NCI-H1930 (cell line): ENCODE data around the gene PPP1R12A.
"Not testable (repeated sequence)": the region's sequence is repeated elsewhere in the genome, so short reads cannot be mapped to it uniquely, and the experiment has no call there.

Source experiments
- DNase-seq, 2 experiments: peaks; one replicate each; lab custom pipeline; 2025; lab: John Stamatoyannopoulos, UW

PPP1R12A gene

GRCh38 chr12:79891506-79892162 is 43.3 kb downstream of the PPP1R12A start:
- DNase-seq: no peak

- DNase-seq: no peak
Measured at GRCh38 chr12:79887890-79888289, 47.0 kb downstream of the PPP1R12A start.

GRCh38 chr12:79886917-79887519 is 47.9 kb downstream of the PPP1R12A start:
- DNase-seq: no peak

GRCh38 chr12:79885911-79886490 is 48.9 kb downstream of the PPP1R12A start:
- no peak for DNase-seq

- DNase-seq: no peak
Measured at GRCh38 chr12:79884401-79885006, 50.4 kb downstream of the PPP1R12A start.

- DNase-seq: no peak
Measured at GRCh38 chr12:79883216-79883615, 51.7 kb downstream of the PPP1R12A start.

GRCh38 chr12:79881351-79881750 is 53.5 kb downstream of the PPP1R12A start:
- no peak for DNase-seq

GRCh38 chr12:79878506-79878905 is 56.4 kb downstream of the PPP1R12A start:
- DNase-seq: not testable (repeated sequence)

- no peak for DNase-seq
Measured at GRCh38 chr12:79877246-79877645, 57.7 kb downstream of the PPP1R12A start.

GRCh38 chr12:79874665-79875064 is 60.2 kb downstream of the PPP1R12A start:
- DNase-seq: no peak

- DNase-seq: no peak
Measured at GRCh38 chr12:79873201-79873600, 61.7 kb downstream of the PPP1R12A start.

- no peak for DNase-seq
Measured at GRCh38 chr12:79871621-79872020, 63.3 kb downstream of the PPP1R12A start.

- DNase-seq: no peak
Measured at GRCh38 chr12:79870916-79871315, 64.0 kb downstream of the PPP1R12A start.

GRCh38 chr12:79859646-79860045 is 75.3 kb downstream of the PPP1R12A start:
- DNase-seq: no peak

GRCh38 chr12:79858518-79858917 is 76.4 kb downstream of the PPP1R12A start:
- no peak for DNase-seq

- no peak for DNase-seq
Measured at GRCh38 chr12:79857675-79858074, 77.2 kb downstream of the PPP1R12A start.

GRCh38 chr12:79850610-79851299 is 84.1 kb downstream of the PPP1R12A start:
- no peak for DNase-seq

- DNase-seq: no peak
Measured at GRCh38 chr12:79848339-79848738, 86.6 kb downstream of the PPP1R12A start.

GRCh38 chr12:79847417-79847816 is 87.5 kb downstream of the PPP1R12A start:
- no peak for DNase-seq

- DNase-seq: no peak
Measured at GRCh38 chr12:79844693-79845092, 90.2 kb downstream of the PPP1R12A start.

GRCh38 chr12:79843978-79844377 is 90.9 kb downstream of the PPP1R12A start:
- no peak for DNase-seq

GRCh38 chr12:79842630-79843029 is 92.3 kb downstream of the PPP1R12A start:
- no peak for DNase-seq

GRCh38 chr12:79841878-79842265 is 93.0 kb downstream of the PPP1R12A start:
- DNase-seq: no peak
